GM19238 (cell line): ENCODE data around the gene CREB5.

ENCODE experiments used
- DNase-seq: peaks from one replicate; pipeline ENCODE4 v3.0.0; 2011; ENCODE audit warnings: low spot score; ENCODE audit not compliant: insufficient read length

CREB5 gene

DNA sequence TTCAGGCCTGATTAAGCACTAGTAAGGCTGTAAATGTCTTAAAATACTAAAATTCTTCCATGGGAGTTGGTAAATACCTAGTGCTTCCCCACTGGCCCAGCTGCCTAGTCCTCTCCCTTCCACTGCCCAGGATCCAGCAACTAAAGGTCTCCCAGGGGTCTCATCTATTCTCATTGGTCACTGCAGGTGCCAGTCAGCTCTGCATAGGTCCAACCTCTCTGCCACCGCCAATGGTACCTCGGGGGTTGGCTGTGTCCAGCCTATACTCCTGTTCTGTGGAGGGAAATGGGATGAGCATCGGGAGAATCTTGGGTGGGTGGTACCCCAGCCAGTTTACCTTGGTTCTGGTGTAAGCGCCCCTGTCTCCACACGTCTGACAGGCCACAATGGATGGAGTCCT is 6.1 kb upstream of the CREB5 start:
- DNase-seq, result no peak

- no peak for DNase-seq
Observed at GRCh38 chr7:28407651-28408050, 4.7 kb upstream of the CREB5 start.

DNA sequence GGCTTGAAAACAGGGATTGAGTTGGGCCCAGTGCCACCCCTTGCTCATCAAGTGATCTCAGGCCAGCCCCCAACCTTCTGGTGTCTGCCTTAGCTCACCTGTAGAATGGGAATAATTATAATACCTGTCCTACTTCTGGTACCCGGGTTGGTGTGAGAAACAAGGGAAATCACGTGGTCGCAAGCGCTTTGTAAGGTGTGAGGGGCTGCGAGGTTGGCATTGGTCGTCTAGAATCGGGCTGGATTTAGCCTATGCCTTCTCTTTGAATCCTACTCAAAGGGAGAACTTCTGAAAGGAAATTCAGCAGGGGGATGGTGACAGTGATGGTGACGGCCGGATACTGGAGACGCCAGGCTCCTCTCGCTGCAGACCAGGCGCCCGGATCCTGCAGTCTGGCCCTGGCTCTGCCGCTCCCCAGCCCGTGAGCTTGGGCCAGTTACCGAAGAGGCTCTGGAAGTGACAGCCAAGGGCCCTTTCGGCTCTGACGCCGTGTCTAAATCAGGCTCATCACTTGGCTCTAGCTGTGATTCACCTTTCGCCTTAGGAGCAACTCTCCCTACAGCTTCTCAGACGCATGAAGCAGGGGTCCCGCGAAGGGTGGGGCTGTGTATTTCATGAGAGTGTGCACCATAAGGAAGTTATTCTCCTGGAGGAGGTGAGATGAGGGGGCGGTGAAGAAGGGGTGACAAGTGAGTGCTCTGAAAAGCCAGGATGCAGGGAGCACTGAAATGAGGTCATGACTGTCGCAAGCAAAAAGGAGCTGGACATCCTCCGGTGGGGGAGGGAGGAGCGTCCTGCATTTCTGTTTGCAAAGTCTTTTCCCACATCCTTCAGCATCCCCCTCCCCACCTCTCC is 4.0 kb upstream of the CREB5 start:
- no peak for DNase-seq

GRCh38 chr7:28408960-28409715 is 3.2 kb upstream of the CREB5 start:
- DNase-seq, result no peak

- DNase-seq, result no peak
Observed at GRCh38 chr7:28409716-28410627, 2.3 kb upstream of the CREB5 start.

DNA sequence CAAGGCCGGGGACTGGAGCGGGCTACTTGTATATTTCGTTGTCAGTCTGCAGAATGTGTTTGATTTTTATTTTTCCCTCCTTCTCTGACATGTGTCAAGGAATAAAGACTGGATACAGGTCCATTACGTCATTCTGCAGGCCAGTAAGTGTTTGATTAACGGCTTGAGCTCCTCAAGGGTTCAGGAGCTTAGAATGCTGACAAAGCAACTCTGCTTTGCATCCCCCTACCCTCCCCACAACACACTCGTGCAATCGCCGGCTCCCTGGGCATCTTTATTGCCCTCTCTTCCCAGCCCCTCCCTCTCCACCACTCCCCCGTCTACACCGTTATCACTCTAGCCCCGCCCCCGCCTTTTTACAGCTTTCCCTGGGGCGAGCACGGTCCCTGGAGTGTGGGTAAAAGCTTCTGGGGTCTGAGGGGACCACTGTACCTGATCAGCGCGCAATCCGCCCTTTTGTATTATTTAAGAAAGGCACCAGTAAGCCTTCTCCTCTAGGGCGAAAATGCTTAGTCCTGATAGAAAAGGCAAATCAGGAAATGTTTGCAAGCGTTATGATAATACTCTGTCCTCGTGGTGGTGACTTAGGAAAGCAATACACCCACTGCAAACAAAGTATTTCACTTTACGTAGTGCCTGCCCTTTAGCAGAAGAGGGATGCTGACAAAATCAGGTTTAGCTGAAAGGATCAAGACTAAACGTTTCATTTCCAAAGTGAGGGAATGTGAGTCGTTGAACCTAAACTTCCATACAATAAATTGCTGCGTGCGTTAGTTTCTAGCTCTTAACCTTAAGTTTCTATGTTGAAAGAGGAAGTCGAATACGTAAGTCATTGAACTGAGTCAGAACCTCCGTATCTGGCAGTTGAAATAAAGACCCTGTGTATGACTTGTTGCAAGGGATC is 1.4 kb upstream of the CREB5 start:
- DNase-seq, result no peak

DNA sequence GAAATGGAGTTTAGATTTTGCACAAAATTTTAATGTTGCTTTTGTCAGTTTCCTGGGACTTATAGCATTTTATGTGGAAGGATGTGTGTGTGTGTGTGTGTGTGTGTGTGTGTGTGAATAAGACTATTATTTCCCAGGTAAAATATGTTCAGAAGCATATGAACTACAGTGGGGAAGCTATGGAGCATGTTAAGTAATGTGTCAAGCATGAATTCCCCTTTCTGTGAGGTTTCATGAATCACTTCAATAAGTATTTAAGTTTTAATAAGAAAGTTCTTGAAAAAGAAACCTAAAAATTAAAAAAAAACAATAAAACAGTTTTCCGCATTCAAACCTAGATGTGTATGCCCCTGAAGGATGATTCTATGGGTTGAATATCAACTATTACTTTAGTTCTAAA is 693 bp downstream of the CREB5 start:
- no peak for DNase-seq

GRCh38 chr7:28414453-28414852 is 2.1 kb downstream of the CREB5 start:
- no peak for DNase-seq

GRCh38 chr7:28417321-28417940 is 5.1 kb downstream of the CREB5 start:
- no peak for DNase-seq

GRCh38 chr7:28418311-28418710 is 6.0 kb downstream of the CREB5 start:
- no peak for DNase-seq

- DNase-seq, result no peak
Observed at GRCh38 chr7:28418966-28419365, 6.6 kb downstream of the CREB5 start.

DNA sequence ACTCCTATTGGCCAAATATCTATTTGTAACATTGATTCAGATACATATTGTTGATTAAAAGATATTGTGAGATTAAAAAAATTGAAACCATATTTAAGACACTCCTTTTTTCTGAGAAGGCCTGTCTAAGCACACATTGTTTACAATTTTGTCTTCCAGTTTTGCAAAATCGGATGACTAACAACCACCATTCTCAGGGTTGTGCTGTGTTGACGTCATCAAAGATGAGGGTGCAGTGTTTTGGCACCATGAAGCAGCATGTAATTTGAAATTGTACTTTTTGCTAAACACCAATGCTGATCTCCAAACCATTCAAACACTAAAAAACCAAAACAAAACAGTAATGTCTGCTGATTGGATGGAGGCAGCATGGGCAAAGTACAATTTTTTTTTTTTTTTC is 7.4 kb downstream of the CREB5 start:
- DNase-seq, result no peak

DNA sequence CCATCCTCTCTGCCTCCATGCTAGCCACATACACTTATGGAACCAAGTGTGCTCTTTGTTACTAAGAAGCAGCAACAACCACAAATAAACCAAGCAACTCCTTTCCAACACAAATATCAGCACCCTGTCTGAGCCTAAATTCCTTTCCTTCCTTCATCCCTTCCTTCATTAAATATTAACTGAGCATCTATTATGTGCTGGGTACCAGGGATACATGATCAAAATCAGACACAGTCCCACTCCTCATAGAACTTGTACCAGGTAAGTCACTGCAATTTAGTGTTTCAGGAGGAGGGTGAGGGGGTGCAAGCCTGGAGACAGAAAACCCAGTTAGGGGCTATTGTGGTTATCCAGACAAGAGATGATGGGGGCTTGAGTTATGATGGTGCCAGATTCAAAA is 10.8 kb downstream of the CREB5 start:
- no peak for DNase-seq

DNA sequence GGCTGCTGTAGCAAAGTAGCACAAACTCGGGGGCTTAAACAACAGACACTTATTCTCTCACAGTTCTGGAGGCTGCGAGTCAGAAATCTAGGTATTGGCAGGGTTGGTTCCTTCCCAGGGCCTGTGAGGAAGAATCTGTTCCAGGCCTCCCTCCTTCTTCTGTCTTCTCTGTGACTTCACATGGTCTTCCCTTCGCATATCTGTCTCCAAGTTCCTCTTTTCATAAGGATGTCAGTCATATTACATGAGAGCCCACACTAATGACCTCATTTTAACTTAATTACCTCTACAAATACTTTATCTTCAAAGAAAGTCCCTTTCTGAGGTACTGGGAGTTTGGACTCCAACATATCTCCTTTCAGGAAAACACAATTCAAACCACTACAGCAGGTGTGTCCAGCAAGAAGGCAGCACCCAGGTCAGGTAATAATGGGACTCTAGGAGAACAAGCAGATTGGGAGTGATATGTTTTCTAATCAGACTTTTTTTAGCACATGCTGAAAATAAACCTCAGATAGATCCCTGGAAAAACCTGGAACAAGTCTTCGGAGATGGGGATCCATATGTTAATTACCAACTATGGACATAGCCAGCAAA is 11.7 kb downstream of the CREB5 start:
- no peak for DNase-seq

GRCh38 chr7:28425496-28425895 is 13.2 kb downstream of the CREB5 start:
- DNase-seq, result no peak

DNA sequence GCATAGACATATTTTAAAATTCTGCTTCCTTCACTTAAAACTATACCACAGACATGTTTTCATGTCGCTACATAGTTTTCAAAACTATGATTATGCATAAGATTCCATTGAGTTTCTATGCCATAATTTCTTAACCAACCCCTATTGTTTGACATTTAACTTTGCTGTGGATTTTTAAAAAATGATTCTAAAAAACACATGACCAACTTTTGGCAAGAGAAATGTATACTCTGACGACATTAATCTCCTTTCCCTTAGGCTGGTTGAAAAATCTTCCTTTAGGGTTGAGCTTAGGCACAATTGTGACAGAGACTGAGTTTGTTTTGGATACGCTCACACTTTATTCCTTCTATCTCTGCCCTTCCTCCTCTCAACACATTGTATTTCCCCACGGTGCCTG is 14.9 kb downstream of the CREB5 start:
- DNase-seq, result no peak

DNA sequence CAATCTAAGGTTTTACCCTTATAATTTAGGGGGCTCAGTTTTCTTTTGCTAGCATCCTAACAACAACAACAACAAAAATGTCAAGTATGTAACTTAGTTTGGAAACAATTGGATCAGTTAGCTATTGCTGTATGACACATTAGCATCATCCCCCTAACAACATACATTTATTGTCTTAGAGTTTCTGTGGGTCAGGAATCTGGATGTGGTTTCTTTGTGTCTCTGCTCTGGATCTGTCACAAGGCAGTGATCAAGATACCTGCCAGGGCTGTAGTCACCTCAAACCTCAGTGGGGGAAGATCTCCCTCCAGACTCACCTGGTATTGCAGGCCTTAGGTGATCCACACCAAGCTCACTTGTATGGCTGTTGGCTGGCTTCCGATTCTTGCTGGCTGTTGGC is 18.3 kb downstream of the CREB5 start:
- no peak for DNase-seq

- no peak for DNase-seq
Observed at GRCh38 chr7:28432105-28432504, 19.8 kb downstream of the CREB5 start.

GRCh38 chr7:28433039-28433438 is 20.7 kb downstream of the CREB5 start:
- DNase-seq, result no peak

GRCh38 chr7:28433699-28434219 is 21.4 kb downstream of the CREB5 start:
- no peak for DNase-seq
